ENCODE data around the gene ATAD3C.
"Not testable (repeated sequence)": the region's sequence is repeated elsewhere in the genome, so short reads cannot be mapped to it uniquely, and the experiment has no call there.

GRCh38 chr1:1509465-1509850 is 60.0 kb downstream of the ATAD3C start:
- TF ChIP-seq CTCF, POLR2A (IDR thresholded peaks at IDR 0.05): not testable (repeated sequence)

Data from gastroesophageal sphincter (tissue), 3 donors.